Measurements from ENCODE around the gene LRRC37A3. TPM values are rescaled to one million over a fixed set of nuclear protein-coding genes. Genes with fewer than 3 reads are reported as not detected.
"Not testable (repeated sequence)": the region's sequence is repeated elsewhere in the genome, so short reads cannot be mapped to it uniquely, and the experiment has no call there.

Gene LRRC37A3
- total RNA-seq, 1 experiment from 2014 or later, result 7.5 TPM

DNA sequence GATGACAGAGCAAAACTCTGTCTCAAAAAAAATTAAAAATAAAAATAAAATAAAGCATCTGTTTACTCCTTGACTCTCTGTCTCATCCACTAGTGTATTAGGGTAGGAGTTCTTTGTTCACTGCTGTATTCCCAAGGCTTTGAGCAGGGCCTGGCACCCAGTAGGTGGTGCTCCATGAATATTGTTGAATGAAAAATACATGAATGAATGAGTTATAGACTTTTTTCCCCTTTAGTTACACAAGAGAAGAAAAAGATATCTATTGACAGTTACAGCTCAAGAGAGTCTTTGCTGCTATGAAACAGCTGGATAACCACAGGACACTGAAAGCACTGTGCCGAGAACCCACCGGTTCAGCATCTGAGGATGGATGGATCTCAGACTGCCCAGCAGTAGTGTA, 44.5 kb upstream of the LRRC37A3 start:
- H3K4me1 Mint-ChIP-seq (ENCODE audit: insufficient read depth, unreplicated experiment), result peaks cover 16% of the 10 kb centered on the region
- not testable (repeated sequence) for H3K36me3 Mint-ChIP-seq (ENCODE audit: insufficient read depth, unreplicated experiment); BruUV-seq (replicated peaks); H3K27me3 Mint-ChIP-seq (ENCODE audit: insufficient read depth, unreplicated experiment); H3K27ac Mint-ChIP-seq (ENCODE audit: low read depth, unreplicated experiment); H3K9me3 Mint-ChIP-seq (ENCODE audit: unreplicated experiment); H3K4me3 Mint-ChIP-seq (ENCODE audit: unreplicated experiment)
- POLR2A ChIA-PET, result interaction anchor here (0.7 to 7.1 kb wide), 4 partner anchors 11 to 143 kb away, joined by 3 to 58 read pairs (median 3); no protein-coding TSS in a partner anchor
- CTCF ChIA-PET, result interaction anchor here (0.6 to 5.6 kb wide), 5 partner anchors 12 to 329 kb away, joined by 3 to 47 read pairs (median 4); no protein-coding TSS in a partner anchor
- intact Hi-C loops (cut with micrococcal nuclease), result loop anchor here (2.0 to 5.0 kb wide), 3 partner anchors 37 to 235 kb away; no protein-coding TSS in a partner anchor
- DNase-seq (ENCODE audit: unreplicated experiment), result peak; percentile 22
- TF ChIP-seq, protein P1, sequence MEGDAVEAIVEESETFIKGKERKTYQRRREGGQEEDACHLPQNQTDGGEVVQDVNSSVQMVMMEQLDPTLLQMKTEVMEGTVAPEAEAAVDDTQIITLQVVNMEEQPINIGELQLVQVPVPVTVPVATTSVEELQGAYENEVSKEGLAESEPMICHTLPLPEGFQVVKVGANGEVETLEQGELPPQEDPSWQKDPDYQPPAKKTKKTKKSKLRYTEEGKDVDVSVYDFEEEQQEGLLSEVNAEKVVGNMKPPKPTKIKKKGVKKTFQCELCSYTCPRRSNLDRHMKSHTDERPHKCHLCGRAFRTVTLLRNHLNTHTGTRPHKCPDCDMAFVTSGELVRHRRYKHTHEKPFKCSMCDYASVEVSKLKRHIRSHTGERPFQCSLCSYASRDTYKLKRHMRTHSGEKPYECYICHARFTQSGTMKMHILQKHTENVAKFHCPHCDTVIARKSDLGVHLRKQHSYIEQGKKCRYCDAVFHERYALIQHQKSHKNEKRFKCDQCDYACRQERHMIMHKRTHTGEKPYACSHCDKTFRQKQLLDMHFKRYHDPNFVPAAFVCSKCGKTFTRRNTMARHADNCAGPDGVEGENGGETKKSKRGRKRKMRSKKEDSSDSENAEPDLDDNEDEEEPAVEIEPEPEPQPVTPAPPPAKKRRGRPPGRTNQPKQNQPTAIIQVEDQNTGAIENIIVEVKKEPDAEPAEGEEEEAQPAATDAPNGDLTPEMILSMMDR (IDR thresholded peaks at IDR 0.05; ENCODE audit: unreplicated experiment), result peak; percentile 15

DNA sequence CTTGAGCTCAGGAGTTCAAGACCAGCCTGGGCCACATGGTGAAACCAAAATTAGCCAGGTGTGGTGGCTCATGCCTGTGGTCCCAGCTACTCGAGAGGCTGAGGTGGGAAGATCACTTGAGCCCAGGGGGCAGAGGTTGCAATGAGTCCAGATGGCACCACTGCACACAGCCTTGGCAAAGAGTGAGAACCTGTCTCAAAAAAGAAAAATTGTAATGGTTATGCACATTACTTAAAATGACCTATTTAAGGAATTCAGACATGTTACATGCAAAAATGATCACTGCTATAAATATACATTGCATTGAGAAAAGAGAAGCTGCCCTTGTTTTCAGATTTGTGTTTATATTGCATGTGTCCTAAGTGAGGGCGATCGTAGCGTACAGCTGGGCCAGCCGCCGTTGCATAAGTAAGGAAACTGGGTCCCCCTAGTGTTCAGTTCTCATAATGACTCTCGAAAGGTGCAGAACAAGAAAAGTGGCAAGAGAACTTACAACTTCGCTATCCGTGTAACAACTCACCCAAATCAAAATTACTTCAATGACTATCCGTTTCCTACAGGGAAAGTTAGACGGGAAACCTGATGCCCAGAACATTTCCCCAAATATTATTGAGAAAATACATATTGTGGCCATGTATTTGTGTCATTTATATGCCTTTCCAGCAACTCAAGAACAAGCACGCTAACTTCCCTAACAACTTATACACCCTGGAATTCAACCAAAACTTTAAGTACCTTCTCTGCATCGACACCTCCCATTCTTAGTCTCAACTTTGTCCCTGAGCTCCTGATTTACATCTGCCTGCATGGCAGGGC, 42.5 kb upstream of the LRRC37A3 start:
- intact Hi-C loops (cut with micrococcal nuclease), result loop anchor here (1.0 to 5.0 kb wide), 4 partner anchors 34 to 237 kb away; partner anchors contain the start of gene RGS9
- not testable (repeated sequence) for H3K27me3 Mint-ChIP-seq (ENCODE audit: insufficient read depth, unreplicated experiment); BruUV-seq (replicated peaks); H3K9me3 Mint-ChIP-seq (ENCODE audit: unreplicated experiment); H3K27ac Mint-ChIP-seq (ENCODE audit: low read depth, unreplicated experiment); H3K36me3 Mint-ChIP-seq (ENCODE audit: insufficient read depth, unreplicated experiment); H3K4me3 Mint-ChIP-seq (ENCODE audit: unreplicated experiment)
- DNase-seq (ENCODE audit: unreplicated experiment), result peak; percentile 75
- POLR2A ChIA-PET, result interaction anchor here (0.6 to 7.1 kb wide), 15 partner anchors 9 to 640 kb away, joined by 3 to 58 read pairs (median 4); partner anchors contain the start of gene LRRC37A3
- CTCF ChIA-PET, result interaction anchor here (0.6 to 5.6 kb wide), 29 partner anchors 9 to 236 kb away, joined by 3 to 47 read pairs (median 3); no protein-coding TSS in a partner anchor
- peaks cover 16% of the 10 kb centered on the region for H3K4me1 Mint-ChIP-seq (ENCODE audit: insufficient read depth, unreplicated experiment)
- TF ChIP-seq, protein P1 (IDR thresholded peaks at IDR 0.05; ENCODE audit: unreplicated experiment), result peak; percentile 65

DNA sequence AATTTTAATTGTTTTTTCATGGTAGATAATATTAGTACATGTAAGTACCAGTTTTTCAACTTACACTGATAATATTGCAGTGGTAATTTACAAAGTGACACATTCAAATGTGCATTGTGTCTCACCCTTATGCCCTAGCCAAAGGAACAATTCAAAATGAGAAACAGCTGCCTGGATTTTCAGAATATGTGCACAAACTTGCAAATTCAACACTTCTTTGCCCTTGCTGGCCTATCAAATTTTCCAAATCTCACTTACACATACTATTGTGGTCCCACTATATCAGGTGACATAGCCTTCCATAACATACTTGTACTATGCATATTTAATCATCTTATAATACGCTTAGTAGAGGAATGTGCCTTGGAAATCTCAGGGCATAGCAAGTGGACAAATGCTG, 32.6 kb upstream of the LRRC37A3 start:
- ChIA-PET POLR2A (interaction anchor here (1.2 kb wide), 1 partner anchor 9 kb away, joined by 4 read pairs; no protein-coding TSS in a partner anchor), CTCF (no interaction called here)
- Mint-ChIP-seq H3K36me3 (ENCODE audit: insufficient read depth, unreplicated experiment) (no peaks in the 10 kb centered on the region), H3K9me3 (ENCODE audit: unreplicated experiment) (no peaks in the 10 kb centered on the region), H3K4me3 (ENCODE audit: unreplicated experiment) (no peak overlapping the region), H3K27me3 (ENCODE audit: insufficient read depth, unreplicated experiment) (no peaks in the 10 kb centered on the region), H3K4me1 (ENCODE audit: insufficient read depth, unreplicated experiment) (no peaks in the 10 kb centered on the region), H3K27ac (ENCODE audit: low read depth, unreplicated experiment) (no peak overlapping the region)
- no peak for DNase-seq (ENCODE audit: unreplicated experiment)
- TF ChIP-seq, protein P1 (IDR thresholded peaks at IDR 0.05; ENCODE audit: unreplicated experiment), result no peak
- BruUV-seq (replicated peaks), result no TSS peak
- intact Hi-C loops (cut with micrococcal nuclease), result no loop called here

DNA sequence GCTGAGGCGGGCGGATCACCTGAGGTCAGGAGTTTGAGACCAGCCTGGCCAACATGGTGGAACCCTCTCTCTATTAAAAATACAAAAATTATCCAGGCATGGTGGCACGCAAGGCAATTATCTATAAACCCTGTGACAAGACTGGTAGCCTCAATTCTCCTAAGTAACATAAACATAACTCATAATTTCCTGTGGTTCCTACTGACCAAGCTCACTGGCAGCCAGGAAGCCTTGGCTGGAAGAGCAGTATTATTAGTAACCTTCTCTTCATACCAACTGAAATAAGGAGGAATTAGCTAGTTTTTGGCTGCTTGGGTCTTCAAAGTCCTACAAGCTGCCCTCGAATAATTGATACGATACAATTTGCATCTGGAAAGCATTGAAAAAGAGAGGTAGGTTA, 31.6 kb upstream of the LRRC37A3 start:
- POLR2A ChIA-PET, result interaction anchor here (1.7 kb wide), 1 partner anchor 10 kb away, joined by 6 read pairs; no protein-coding TSS in a partner anchor
- CTCF ChIA-PET, result interaction anchor here (1.4 kb wide), 1 partner anchor 10 kb away, joined by 3 read pairs; no protein-coding TSS in a partner anchor

More for the DNA sequence above, 31.6 kb upstream of the LRRC37A3 start:
- Mint-ChIP-seq H3K4me3 (ENCODE audit: unreplicated experiment) (no peak overlapping the region), H3K27me3 (ENCODE audit: insufficient read depth, unreplicated experiment) (no peaks in the 10 kb centered on the region), H3K36me3 (ENCODE audit: insufficient read depth, unreplicated experiment) (no peaks in the 10 kb centered on the region), H3K4me1 (ENCODE audit: insufficient read depth, unreplicated experiment) (no peaks in the 10 kb centered on the region), H3K9me3 (ENCODE audit: unreplicated experiment) (no peaks in the 10 kb centered on the region), H3K27ac (ENCODE audit: low read depth, unreplicated experiment) (no peak overlapping the region)
- TF ChIP-seq, protein P1 (IDR thresholded peaks at IDR 0.05; ENCODE audit: unreplicated experiment), result no peak
- BruUV-seq (replicated peaks), result no TSS peak
- no peak for DNase-seq (ENCODE audit: unreplicated experiment)
- intact Hi-C loops (cut with micrococcal nuclease), result no loop called here

All from MCF 10A (cell line).